Activated CD4-positive, alpha-beta T cell treated with anti-CD3 and anti-CD28 coated beads, Interleukin-10, Interleukin-2, amounts not matched to agents 100 ng/mL and 50 ng/mL, durations not matched to agents 16 hours and 8 hours (primary cell): Measurements from ENCODE around the gene SNAPC4.
"Not testable (repeated sequence)": the region's sequence is repeated elsewhere in the genome, so short reads cannot be mapped to it uniquely, and the experiment has no call there.

Experiments
- DNase-seq: peaks from one replicate; pipeline ENCODE4 v3.0.0-alpha.2; 2020

SNAPC4 gene

DNA sequence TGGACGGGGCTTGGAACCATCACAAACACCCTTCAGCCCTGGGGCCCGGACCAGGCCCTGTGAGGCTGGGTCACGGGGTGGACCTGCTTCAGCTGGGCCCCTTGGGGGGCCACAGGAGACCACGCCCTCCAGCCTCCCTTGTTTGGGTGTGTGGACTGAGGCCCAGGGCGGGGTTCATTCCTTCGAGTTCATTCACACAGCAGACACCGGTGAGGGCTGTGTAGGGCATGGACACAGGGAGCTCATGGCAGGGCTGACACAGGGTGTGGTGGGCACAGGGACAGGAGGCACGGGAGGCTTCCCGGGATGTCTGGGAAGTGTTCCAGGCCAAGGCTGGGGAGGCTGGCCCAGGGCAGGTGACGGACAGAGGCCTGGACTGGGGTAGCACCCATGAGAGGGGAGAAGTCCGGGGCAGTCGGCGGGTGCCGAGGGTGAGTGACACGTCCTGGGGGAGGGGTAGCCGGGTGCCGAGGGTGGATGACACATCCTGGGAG lies 45.3 kb downstream of the SNAPC4 start:
- DNase-seq: no peak

DNA sequence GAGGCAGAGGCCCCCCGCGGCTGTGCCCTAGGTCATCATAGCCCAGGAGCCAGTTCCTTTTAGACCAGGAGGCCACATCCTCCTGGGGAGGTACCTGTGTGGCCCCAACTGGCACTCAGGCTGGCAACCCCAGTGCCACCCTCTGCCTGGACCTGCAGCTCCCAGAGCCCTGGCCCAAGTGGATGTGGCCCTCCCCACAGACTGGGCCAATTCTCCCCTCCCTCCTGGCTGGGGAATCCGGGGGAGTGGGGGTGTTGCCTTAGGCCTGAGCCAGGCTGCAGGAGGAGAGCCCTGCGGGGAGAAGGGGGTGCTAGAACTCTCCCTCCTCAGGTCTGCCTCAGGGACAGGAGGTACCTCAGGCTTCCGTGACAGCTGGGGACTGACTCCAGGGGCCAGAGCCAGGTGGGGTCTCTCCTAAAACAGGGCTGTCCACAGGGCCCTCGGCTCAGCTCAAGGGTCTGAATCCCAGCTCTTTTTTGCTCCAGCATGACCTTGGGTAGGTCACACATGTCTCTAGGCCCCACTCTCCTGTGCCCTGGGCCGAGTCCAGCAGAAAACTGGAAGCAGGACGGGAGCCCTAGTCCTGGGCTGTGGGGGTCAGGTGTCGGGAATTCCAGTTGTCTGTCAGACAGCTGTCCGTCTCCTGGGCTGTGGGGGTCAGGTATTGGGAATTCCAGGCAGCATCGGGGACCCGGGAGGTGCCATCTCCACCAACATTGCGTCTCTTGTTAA lies 46.0 kb downstream of the SNAPC4 start:
- DNase-seq: no peak

DNA sequence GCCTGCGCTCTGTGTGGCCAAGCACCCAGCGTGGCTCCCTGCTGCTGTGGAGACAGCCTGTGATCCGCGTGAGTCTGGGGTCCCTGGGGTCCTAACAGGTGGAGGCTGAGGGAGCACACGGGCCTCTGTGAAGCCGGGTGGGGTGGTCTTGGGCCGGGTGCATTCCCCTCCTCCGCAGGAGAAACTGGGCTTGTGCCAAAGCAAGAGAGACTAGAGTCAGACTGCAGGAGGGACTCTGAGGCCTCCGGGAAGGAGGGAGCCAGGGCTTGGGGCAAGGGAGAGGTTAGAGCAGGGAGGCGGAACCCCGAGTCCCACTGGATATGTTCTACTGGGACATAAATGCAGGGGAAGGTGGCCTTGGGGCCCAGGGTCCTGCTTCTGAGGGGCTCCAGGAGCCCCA lies 46.9 kb downstream of the SNAPC4 start:
- no peak for DNase-seq

DNA sequence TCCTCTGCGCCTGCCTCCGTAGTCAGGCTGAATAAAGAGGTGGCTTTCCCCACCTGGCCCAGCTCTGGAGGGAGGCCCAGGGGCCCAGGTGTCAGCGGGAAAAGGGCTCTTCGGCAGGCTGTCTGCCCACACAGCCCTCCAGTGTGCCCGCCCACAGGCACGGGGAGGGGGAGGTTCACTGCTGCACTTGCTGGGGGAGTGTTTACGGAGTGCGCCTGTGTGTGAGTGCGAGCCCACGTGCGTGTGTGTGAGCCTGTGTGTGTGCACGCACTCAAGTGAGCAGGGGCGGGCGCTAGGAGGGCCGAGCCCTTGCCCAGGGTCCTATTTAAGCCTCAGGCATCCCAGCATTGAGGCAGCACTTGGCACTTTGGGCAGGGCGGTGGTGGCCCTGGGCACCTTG lies 47.3 kb downstream of the SNAPC4 start:
- no peak for DNase-seq

DNA sequence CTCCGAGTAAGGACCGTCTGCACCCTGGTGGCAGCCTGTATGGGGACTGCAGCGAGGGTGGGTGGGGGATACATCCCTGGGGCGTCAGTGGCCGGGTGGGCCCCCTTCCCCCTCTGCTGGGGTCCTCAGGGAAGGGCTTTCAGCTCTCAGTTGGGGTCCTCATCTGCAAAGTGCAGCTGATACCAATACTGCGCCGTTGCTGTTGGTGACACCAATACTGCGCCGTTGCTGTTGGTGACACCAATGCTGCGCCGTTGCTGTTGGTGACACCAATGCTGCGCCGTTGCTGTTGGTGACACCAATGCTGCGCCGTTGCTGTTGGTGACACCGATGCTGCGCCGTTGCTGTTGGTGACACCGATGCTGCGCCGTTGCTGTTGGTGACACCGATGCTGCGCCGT lies 48.1 kb downstream of the SNAPC4 start:
- not testable (repeated sequence) for DNase-seq

DNA sequence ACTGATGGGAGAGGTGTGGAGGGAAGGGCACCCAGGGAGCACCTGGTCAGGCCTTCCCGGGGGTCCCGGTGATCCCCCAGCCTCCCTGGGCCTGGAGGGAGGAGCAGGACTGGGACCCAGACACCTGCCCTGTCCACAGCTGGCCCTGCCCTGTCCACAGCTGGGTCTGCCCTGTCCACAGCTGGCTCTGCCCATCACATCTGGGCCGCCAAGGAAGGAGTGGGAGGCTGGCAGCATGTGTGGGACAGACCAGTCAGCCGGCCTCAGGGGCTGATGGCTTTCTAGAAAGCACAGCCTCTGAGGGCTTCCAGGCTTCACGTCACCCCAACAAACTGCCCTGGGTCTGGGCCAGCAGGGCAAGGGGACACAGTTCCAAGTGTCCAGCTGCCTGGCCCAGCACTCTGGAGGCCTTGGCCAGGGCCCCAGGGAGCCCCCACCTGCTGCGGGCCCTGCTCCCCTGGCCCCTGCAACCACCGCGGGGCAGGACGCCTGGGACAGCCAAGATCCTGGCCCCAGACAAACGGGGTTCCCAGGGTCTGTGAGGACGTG lies 48.6 kb downstream of the SNAPC4 start:
- no peak for DNase-seq
